MCF 10A (cell line): ENCODE results near the gene INTS7. TPM values are rescaled to one million over a fixed set of nuclear protein-coding genes. Genes with fewer than 3 reads are reported as not detected.

Experiments
- Bru-seq: library from RNA; stranded (reverse); fragments of 400-500 nt; gene quantifications from one replicate; lab custom pipeline; 2021; lab: Mats Ljungman, UMichigan
- BruChase-seq, 2 experiments: library from RNA; stranded (reverse); fragments of 400-500 nt; gene quantifications; one replicate each; lab custom pipeline; 2021; lab: Mats Ljungman, UMichigan
- BruUV-seq: library from RNA; stranded (reverse); fragments of 400-500 nt; replicated peaks from 2 replicates; lab custom pipeline; 2021; lab: Mats Ljungman, UMichigan
- CTCF ChIA-PET: fragments of 300-600 bp; sonication (Branson Sonifier 250); formaldehyde crosslinking; extraction: SDS; loops from one replicate; lab custom pipeline; 2021; ENCODE audit warnings: antibody characterized with exemption, inconsistent platforms; lab: Yijun Ruan, JAX
- POLR2A ChIA-PET: fragments of 300-600, 350-650 bp; sonication (Branson Sonifier 250); formaldehyde crosslinking; extraction: SDS; loops from one replicate; lab custom pipeline; 2020; ENCODE audit warnings: antibody characterized with exemption, inconsistent platforms; lab: Yijun Ruan, JAX
- DNase-seq: peaks from one replicate; pipeline ENCODE4 v3.0.0-alpha.2; 2018; ENCODE audit not compliant: unreplicated experiment
- H3K27ac Mint-ChIP-seq: one replicate; pipeline ENCODE4 v1.8.0; 2022; ENCODE audit warnings: mild to moderate bottlenecking, low read depth, mixed read lengths; ENCODE audit not compliant: unreplicated experiment
- H3K27me3 Mint-ChIP-seq: one replicate; pipeline ENCODE4 v1.8.0; 2022; ENCODE audit warnings: mixed read lengths; ENCODE audit not compliant: insufficient read depth, unreplicated experiment
- H3K36me3 Mint-ChIP-seq: one replicate; pipeline ENCODE4 v1.8.0; 2022; ENCODE audit warnings: mild to moderate bottlenecking, moderate library complexity, mixed read lengths; ENCODE audit not compliant: insufficient read depth, unreplicated experiment
- H3K4me1 Mint-ChIP-seq: one replicate; pipeline ENCODE4 v1.8.0; 2022; ENCODE audit warnings: mixed read lengths; ENCODE audit not compliant: insufficient read depth, unreplicated experiment
- H3K4me3 Mint-ChIP-seq: one replicate; pipeline ENCODE4 v1.8.0; 2022; ENCODE audit warnings: mild to moderate bottlenecking, moderate library complexity, mixed read lengths; ENCODE audit not compliant: unreplicated experiment
- H3K9me3 Mint-ChIP-seq: one replicate; pipeline ENCODE4 v1.8.0; 2022; ENCODE audit warnings: mixed read lengths; ENCODE audit not compliant: unreplicated experiment
- CTCF ChIP-seq: fragments of 200-600 bp; IDR thresholded peaks from one replicate; pipeline ENCODE4 v1.8.0; 2022; ENCODE audit warnings: antibody characterized with exemption, mild to moderate bottlenecking; ENCODE audit not compliant: unreplicated experiment
- intact Hi-C: fragments of 100-400 bp; cut with micrococcal nuclease; formaldehyde crosslinking; loops from 2 replicates; pipeline ENCODE4 v1.14.1; 2022
- long read RNA-seq: library from polyadenylated mRNA; stranded (forward); transcript quantifications from one replicate; pipeline ENCODE4 v2.0.0, GENCODE V29; 2022
- total RNA-seq: library from RNA; stranded (reverse); gene quantifications from 2 replicates; pipeline ENCODE4 v1.2.3, GENCODE V29; 2022

The INTS7 gene
- total RNA-seq (50.0 and 62.3 TPM in 2 replicates), Bru-seq, nascent RNA (percentile 94 among the genes with signal in this experiment), BruChase-seq, experiment 1, labeled RNA remaining after a 6-hour chase (percentile 88 among the genes with signal in this experiment), BruChase-seq, experiment 2, labeled RNA remaining after a 2-hour chase (percentile 92 among the genes with signal in this experiment)
- long read RNA-seq, full-length matches to known transcripts, result 165 of 324 reads
- long read RNA-seq, partial matches to known transcripts, result 58 of 324 reads
- long read RNA-seq, other reads (novel, unspliced or antisense), result 101 of 324 reads

- peak; percentile 100 for DNase-seq
- TF ChIP-seq CTCF, result peak; percentile 99
- no peaks in the 10 kb centered on the region for H3K27me3 Mint-ChIP-seq
- peak within 1 kb of the TSS; percentile 88 for H3K4me3 Mint-ChIP-seq
- CTCF ChIA-PET, result interaction anchor here (0.5 to 13.7 kb wide), 108 partner anchors 11 to 1040 kb away, joined by 3 to 332 read pairs (median 4); partner anchors contain the start of gene NEK2
- POLR2A ChIA-PET, result interaction anchor here (0.6 to 17.8 kb wide), 68 partner anchors 12 to 1661 kb away, joined by 3 to 385 read pairs (median 4); partner anchors contain the start of genes FLVCR1, NEK2, NENF and NSL1
- H3K9me3 Mint-ChIP-seq, result no peaks in the 10 kb centered on the region
- peak within 1 kb of the TSS; percentile 89 for H3K27ac Mint-ChIP-seq
- H3K36me3 Mint-ChIP-seq, result peaks cover 18% of the 10 kb centered on the region
- BruUV-seq, result TSS peak; percentile 57
- H3K4me1 Mint-ChIP-seq, result peaks cover 65% of the 10 kb centered on the region
- intact Hi-C loops, result loop anchor here (1.0 to 10.0 kb wide), 9 partner anchors 23 to 570 kb away; partner anchors contain the start of gene ATF3
Measured at GRCh38 chr1:212035123-212035834, at the start of gene INTS7, which contains the start of gene DTL. Gene INTS7, minus strand, starts transcription at chr1:212035557. Its CDS starts 120 bp downstream, at chr1:212035437. Gene DTL, plus strand, starts transcription at chr1:212035748. Its CDS starts 143 bp downstream, at chr1:212035891.

GRCh38 chr1:212082765-212083406, 47.5 kb upstream of the INTS7 start:
- ChIA-PET CTCF (interaction anchor here (1.4 to 5.1 kb wide), 4 partner anchors 11 to 284 kb away, joined by 5 to 47 read pairs (median 11); no protein-coding TSS in a partner anchor), POLR2A (interaction anchor here (0.5 kb wide), 1 partner anchor 788 kb away, joined by 3 read pairs; no protein-coding TSS in a partner anchor)
- H3K4me1 Mint-ChIP-seq, result no peaks in the 10 kb centered on the region
- H3K9me3 Mint-ChIP-seq, result no peaks in the 10 kb centered on the region
- no peak for DNase-seq
- H3K4me3 Mint-ChIP-seq, result no peak overlapping the region
- no peaks in the 10 kb centered on the region for H3K27me3 Mint-ChIP-seq
- intact Hi-C loops, result no loop called here
- peaks cover 17% of the 10 kb centered on the region for H3K36me3 Mint-ChIP-seq
- BruUV-seq, result no TSS peak
- TF ChIP-seq CTCF, result no peak
- H3K27ac Mint-ChIP-seq, result no peak overlapping the region

GRCh38 chr1:212078826-212079225, 43.5 kb upstream of the INTS7 start:
- intact Hi-C loops, result no loop called here
- no peak for DNase-seq
- H3K27me3 Mint-ChIP-seq, result no peaks in the 10 kb centered on the region
- no TSS peak for BruUV-seq
- no peak overlapping the region for H3K27ac Mint-ChIP-seq
- H3K4me1 Mint-ChIP-seq, result peaks cover 13% of the 10 kb centered on the region
- ChIA-PET POLR2A (interaction anchor here (0.9 to 2.1 kb wide), 4 partner anchors 9 to 206 kb away, joined by 4 to 12 read pairs (median 4); no protein-coding TSS in a partner anchor), CTCF (interaction anchor here (0.7 to 6.0 kb wide), 8 partner anchors 7 to 378 kb away, joined by 3 to 47 read pairs (median 8); no protein-coding TSS in a partner anchor)
- peaks cover 10% of the 10 kb centered on the region for H3K36me3 Mint-ChIP-seq
- H3K9me3 Mint-ChIP-seq, result no peaks in the 10 kb centered on the region
- no peak for TF ChIP-seq CTCF
- no peak overlapping the region for H3K4me3 Mint-ChIP-seq
